HL-60 (cell line): ENCODE measurements around the gene PGC.

Experiments used
- GABPA ChIP-seq: IDR thresholded peaks from 2 replicates; pipeline ENCODE4 v1.6.1; 2012; ENCODE audit warnings: low read depth
- TF ChIP-seq, protein P1 (sequence below): IDR thresholded peaks from one replicate; pipeline ENCODE4 v1.5.1; 2011; ENCODE audit warnings: low read length, control low read depth, inconsistent platforms; ENCODE audit not compliant: insufficient read depth

DNA sequence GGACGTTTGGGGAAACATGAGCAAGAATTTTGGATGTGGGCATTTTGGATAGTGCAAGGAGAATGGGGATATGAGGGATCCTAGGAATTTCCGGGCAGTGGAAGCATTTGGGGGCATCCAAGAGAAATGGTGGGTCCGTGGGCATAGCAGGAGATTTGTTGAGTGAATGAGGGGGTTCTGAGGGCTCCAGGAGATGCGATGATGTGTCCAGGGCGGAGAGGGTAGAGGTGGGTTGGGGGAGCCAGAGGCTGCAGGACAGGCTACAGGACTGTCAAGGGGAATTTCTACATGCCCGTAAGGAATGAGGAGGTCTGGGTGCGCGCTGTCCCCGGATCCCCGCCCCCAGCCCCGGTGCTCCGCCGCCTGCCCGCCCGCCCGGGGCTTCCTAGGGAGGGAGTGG is 32.1 kb upstream of the PGC start:
- TF ChIP-seq, protein P1, sequence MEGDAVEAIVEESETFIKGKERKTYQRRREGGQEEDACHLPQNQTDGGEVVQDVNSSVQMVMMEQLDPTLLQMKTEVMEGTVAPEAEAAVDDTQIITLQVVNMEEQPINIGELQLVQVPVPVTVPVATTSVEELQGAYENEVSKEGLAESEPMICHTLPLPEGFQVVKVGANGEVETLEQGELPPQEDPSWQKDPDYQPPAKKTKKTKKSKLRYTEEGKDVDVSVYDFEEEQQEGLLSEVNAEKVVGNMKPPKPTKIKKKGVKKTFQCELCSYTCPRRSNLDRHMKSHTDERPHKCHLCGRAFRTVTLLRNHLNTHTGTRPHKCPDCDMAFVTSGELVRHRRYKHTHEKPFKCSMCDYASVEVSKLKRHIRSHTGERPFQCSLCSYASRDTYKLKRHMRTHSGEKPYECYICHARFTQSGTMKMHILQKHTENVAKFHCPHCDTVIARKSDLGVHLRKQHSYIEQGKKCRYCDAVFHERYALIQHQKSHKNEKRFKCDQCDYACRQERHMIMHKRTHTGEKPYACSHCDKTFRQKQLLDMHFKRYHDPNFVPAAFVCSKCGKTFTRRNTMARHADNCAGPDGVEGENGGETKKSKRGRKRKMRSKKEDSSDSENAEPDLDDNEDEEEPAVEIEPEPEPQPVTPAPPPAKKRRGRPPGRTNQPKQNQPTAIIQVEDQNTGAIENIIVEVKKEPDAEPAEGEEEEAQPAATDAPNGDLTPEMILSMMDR: no peak
- no peak for TF ChIP-seq GABPA
